Stromal cell of bone marrow (primary cell): ENCODE data around the gene UPK1A.
"Not testable (repeated sequence)": the region's sequence is repeated elsewhere in the genome, so short reads cannot be mapped to it uniquely, and the experiment has no call there.

Source experiments
- DNase-seq: peaks from one replicate; pipeline ENCODE4 v3.0.0-alpha.2; 2012; ENCODE audit warnings: low read depth

UPK1A gene

GRCh38 chr19:35644987-35645679, 21.2 kb upstream of the UPK1A start:
- DNase-seq: no peak

GRCh38 chr19:35645680-35646511, 20.4 kb upstream of the UPK1A start:
- DNase-seq: no peak

GRCh38 chr19:35648017-35648961, 18.0 kb upstream of the UPK1A start, which contains the start of gene COX6B1:
TSS of gene COX6B1 (plus strand) at chr19:35648323. CDS start at chr19:35651244, 2,921 bp downstream.
- peak; percentile 98 for DNase-seq

- no peak for DNase-seq
Observed at GRCh38 chr19:35650581-35650980, 15.7 kb upstream of the UPK1A start.

- not testable (repeated sequence) for DNase-seq
Observed at GRCh38 chr19:35654828-35655227, 11.5 kb upstream of the UPK1A start.

- DNase-seq: no peak
Observed at GRCh38 chr19:35655600-35655999, 10.7 kb upstream of the UPK1A start.

GRCh38 chr19:35656700-35657099, 9.6 kb upstream of the UPK1A start:
- DNase-seq: no peak

- no peak for DNase-seq
Observed at GRCh38 chr19:35657904-35658700, 8.2 kb upstream of the UPK1A start.

- DNase-seq: no peak
Observed at GRCh38 chr19:35661995-35662340, 4.3 kb upstream of the UPK1A start.

GRCh38 chr19:35663981-35664380, 2.3 kb upstream of the UPK1A start:
- DNase-seq: no peak

GRCh38 chr19:35665157-35665556, 1.2 kb upstream of the UPK1A start:
- DNase-seq: no peak

GRCh38 chr19:35665604-35666003, 713 bp upstream of the UPK1A start:
- no peak for DNase-seq

GRCh38 chr19:35669566-35669965, 3.2 kb downstream of the UPK1A start:
- no peak for DNase-seq

- DNase-seq: no peak
Observed at GRCh38 chr19:35669974-35670373, 3.7 kb downstream of the UPK1A start.

- DNase-seq: no peak
Observed at GRCh38 chr19:35670686-35671085, 4.4 kb downstream of the UPK1A start.

- no peak for DNase-seq
Observed at GRCh38 chr19:35671818-35672217, 5.5 kb downstream of the UPK1A start.

GRCh38 chr19:35673121-35673804, 6.9 kb downstream of the UPK1A start:
- DNase-seq: peak; percentile 29

- no peak for DNase-seq
Observed at GRCh38 chr19:35675589-35676140, 9.3 kb downstream of the UPK1A start.

- no peak for DNase-seq
Observed at GRCh38 chr19:35689836-35690235, 23.5 kb downstream of the UPK1A start.

- not testable (repeated sequence) for DNase-seq
Observed at GRCh38 chr19:35691106-35691505, 24.8 kb downstream of the UPK1A start.

GRCh38 chr19:35692010-35692409, 25.7 kb downstream of the UPK1A start:
- DNase-seq: no peak
